ENCODE results near the gene ALDOC.

The ALDOC gene

DNA sequence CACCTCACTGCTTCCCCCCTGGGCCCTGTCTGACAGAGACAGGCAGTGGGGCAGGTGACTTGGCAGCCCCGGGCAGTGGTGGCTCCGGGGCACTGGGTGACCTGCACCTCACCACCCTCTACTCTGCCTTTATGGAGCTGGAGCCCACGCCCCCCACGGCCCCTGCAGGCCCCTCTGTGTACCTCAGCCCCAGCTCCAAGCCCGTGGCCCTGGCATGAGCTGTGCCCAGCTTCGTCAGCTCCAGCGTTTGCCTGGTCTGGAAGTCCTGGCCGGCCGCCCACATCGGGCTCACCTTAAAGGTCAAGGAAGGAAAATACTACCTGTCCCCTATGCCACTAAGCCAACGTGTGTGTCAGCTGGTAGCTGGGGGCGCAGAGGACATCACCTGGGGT is 39.5 kb downstream of the ALDOC start:
- Histone ChIP-seq H4K20me1 (ENCODE audit: insufficient read depth, low read length) (no peaks in the 10 kb centered on the region), H3K4me2 (ENCODE audit: low read length) (no peak overlapping the region), H3K9me3 (ENCODE audit: low read length) (no peaks in the 10 kb centered on the region), H3K9ac (ENCODE audit: low read length) (no peak overlapping the region), H3K9me2 (ENCODE audit: low read depth, low read length) (no peaks in the 10 kb centered on the region), H3K27me3 (ENCODE audit: insufficient read depth, low read length) (no peaks in the 10 kb centered on the region; the same call in 1 of the 2 replicates), H3F3A (ENCODE audit: insufficient read depth, low read length) (no peaks in the 10 kb centered on the region), H3K4me3 (ENCODE audit: low read depth, low read length, poor library complexity, severe bottlenecking) (no peak overlapping the region), H3K79me2 (ENCODE audit: insufficient read depth, low read length) (no peaks in the 10 kb centered on the region), H3K27ac (ENCODE audit: low read depth, low read length, poor library complexity, severe bottlenecking) (no peak overlapping the region), H3K4me1 (ENCODE audit: insufficient read depth, low read length, severe bottlenecking) (no peaks in the 10 kb centered on the region), H2AFZ (ENCODE audit: low read length) (no peak overlapping the region), H3K36me3 (ENCODE audit: insufficient read depth, low read length) (no peaks in the 10 kb centered on the region)
- TF ChIP-seq EZH2 (IDR thresholded peaks at IDR 0.05; ENCODE audit: borderline replicate concordance, low read length) = no peak
- TF ChIP-seq, protein P1, sequence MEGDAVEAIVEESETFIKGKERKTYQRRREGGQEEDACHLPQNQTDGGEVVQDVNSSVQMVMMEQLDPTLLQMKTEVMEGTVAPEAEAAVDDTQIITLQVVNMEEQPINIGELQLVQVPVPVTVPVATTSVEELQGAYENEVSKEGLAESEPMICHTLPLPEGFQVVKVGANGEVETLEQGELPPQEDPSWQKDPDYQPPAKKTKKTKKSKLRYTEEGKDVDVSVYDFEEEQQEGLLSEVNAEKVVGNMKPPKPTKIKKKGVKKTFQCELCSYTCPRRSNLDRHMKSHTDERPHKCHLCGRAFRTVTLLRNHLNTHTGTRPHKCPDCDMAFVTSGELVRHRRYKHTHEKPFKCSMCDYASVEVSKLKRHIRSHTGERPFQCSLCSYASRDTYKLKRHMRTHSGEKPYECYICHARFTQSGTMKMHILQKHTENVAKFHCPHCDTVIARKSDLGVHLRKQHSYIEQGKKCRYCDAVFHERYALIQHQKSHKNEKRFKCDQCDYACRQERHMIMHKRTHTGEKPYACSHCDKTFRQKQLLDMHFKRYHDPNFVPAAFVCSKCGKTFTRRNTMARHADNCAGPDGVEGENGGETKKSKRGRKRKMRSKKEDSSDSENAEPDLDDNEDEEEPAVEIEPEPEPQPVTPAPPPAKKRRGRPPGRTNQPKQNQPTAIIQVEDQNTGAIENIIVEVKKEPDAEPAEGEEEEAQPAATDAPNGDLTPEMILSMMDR (IDR thresholded peaks at IDR 0.05; ENCODE audit: low read length) = no peak

- Histone ChIP-seq H3K4me1 (ENCODE audit: insufficient read depth, low read length, severe bottlenecking) (no peaks in the 10 kb centered on the region), H3K27ac (ENCODE audit: low read depth, low read length, poor library complexity, severe bottlenecking) (no peak overlapping the region), H3K9me2 (ENCODE audit: low read depth, low read length) (no peaks in the 10 kb centered on the region)
These were observed 40.0 kb downstream of the ALDOC start for GRCh38 chr17:28536532-28537218.

DNA sequence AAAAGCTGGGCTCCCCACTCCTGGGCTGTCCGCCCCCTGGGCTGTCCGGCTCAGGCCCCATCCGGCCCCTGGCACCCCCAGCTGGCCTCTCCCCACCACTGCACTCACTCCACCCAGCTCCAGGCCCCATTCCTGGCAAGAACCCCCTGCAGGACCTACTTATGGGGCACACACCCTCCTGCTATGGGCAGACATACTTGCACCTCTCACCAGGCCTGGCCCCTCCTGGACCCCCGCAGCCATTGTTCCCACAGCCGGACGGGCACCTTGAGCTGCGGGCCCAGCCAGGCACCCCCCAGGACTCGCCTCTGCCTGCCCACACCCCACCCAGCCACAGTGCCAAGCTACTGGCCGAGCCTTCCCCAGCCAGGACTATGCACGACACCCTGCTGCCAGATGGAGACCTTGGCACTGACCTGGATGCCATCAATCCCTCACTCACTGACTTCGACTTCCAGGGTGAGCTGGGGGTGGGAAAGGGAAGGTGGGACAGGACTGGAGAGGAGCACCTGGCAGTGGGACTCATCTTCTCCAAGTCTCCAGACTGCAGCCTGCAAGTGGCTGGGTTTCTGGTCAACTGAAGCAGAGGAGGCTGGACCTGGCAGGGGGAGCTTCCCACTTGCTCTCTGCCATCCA is 41.8 kb downstream of the ALDOC start:
- no peak overlapping the region for H3K27ac ChIP-seq (ENCODE audit: low read depth, low read length, poor library complexity, severe bottlenecking)
- H3K4me2 ChIP-seq (ENCODE audit: low read length) = no peak overlapping the region
- no peaks in the 10 kb centered on the region for H4K20me1 ChIP-seq (ENCODE audit: insufficient read depth, low read length)
- H3K36me3 ChIP-seq (ENCODE audit: insufficient read depth, low read length) = no peaks in the 10 kb centered on the region
- no peak overlapping the region for H2AFZ ChIP-seq (ENCODE audit: low read length)
- no peak overlapping the region for H3K4me3 ChIP-seq (ENCODE audit: low read depth, low read length, poor library complexity, severe bottlenecking)
- H3K4me1 ChIP-seq (ENCODE audit: insufficient read depth, low read length, severe bottlenecking) = no peaks in the 10 kb centered on the region
- H3K9me2 ChIP-seq (ENCODE audit: low read depth, low read length) = no peaks in the 10 kb centered on the region
- H3F3A ChIP-seq (ENCODE audit: insufficient read depth, low read length) = no peaks in the 10 kb centered on the region
- TF ChIP-seq, protein P1 (IDR thresholded peaks at IDR 0.05; ENCODE audit: low read length) = no peak
- TF ChIP-seq EZH2 (IDR thresholded peaks at IDR 0.05; ENCODE audit: borderline replicate concordance, low read length) = no peak
- peaks cover 6% of the 10 kb centered on the region for H3K27me3 ChIP-seq (ENCODE audit: insufficient read depth, low read length)
- H3K79me2 ChIP-seq (ENCODE audit: insufficient read depth, low read length) = no peaks in the 10 kb centered on the region
- H3K9me3 ChIP-seq (ENCODE audit: low read length) = no peaks in the 10 kb centered on the region
- no peak overlapping the region for H3K9ac ChIP-seq (ENCODE audit: low read length)

More at GRCh38 chr17:28536532-28537218, 40.0 kb downstream of the ALDOC start:
- Histone ChIP-seq H3K79me2 (ENCODE audit: insufficient read depth, low read length) (no peaks in the 10 kb centered on the region), H3K9me3 (ENCODE audit: low read length) (no peaks in the 10 kb centered on the region), H3K27me3 (ENCODE audit: insufficient read depth, low read length) (peaks cover 3% of the 10 kb centered on the region), H4K20me1 (ENCODE audit: insufficient read depth, low read length) (no peaks in the 10 kb centered on the region), H3K4me2 (ENCODE audit: low read length) (no peak overlapping the region), H3F3A (ENCODE audit: insufficient read depth, low read length) (no peaks in the 10 kb centered on the region), H3K9ac (ENCODE audit: low read length) (no peak overlapping the region), H3K36me3 (ENCODE audit: insufficient read depth, low read length) (no peaks in the 10 kb centered on the region), H3K4me3 (ENCODE audit: low read depth, low read length, poor library complexity, severe bottlenecking) (no peak overlapping the region), H2AFZ (ENCODE audit: low read length) (no peak overlapping the region)
- no peak for TF ChIP-seq EZH2 (IDR thresholded peaks at IDR 0.05; ENCODE audit: borderline replicate concordance, low read length)
- TF ChIP-seq, protein P1 (IDR thresholded peaks at IDR 0.05; ENCODE audit: low read length) = no peak
